ENCODE data around the gene DNMT3A.

DNMT3A gene

GRCh38 chr2:25342372-25343186 lies 854 bp upstream of the DNMT3A start:
- peak; percentile 38 for DNase-seq

DNA sequence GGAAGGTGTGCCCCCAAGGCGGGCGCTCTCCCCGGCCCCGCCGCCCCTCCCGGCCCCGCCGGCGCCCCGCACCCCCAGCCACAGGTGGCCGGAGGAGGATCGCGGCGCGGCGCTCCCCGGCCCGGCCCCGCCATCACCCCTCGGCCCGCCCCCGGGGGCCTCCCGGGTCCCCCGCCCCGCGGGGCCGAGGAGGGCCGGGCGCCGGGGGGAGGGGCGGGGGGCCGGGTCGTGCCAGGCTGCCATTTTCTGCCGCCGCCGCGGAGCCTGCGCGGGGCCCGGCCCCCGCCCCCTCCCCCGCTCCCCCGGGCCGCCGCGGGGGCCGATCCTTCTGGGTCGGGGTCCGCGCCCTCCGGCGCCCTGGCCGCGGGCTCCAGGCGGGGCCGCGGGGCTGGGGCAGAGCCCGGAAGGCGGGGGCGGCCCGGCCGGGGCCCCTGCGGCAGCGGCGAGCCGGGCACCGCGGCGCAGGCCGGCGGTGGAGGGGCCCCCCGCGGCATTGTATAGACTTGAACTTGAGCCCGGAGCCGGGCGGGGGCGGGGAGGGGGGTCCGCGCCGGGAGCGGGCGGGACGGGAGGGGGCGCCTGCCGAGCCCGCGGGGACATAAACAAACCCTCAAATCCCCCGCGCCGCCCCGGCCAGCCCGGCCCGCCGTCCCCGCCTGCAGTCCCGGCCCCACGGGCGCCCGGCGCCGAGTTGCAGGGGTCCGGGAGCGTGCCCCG lies 556 bp downstream of the DNMT3A start:
- DNase-seq, result no peak

- no peak for DNase-seq
These were observed 1.4 kb downstream of the DNMT3A start for GRCh38 chr2:25340181-25340921.

DNA sequence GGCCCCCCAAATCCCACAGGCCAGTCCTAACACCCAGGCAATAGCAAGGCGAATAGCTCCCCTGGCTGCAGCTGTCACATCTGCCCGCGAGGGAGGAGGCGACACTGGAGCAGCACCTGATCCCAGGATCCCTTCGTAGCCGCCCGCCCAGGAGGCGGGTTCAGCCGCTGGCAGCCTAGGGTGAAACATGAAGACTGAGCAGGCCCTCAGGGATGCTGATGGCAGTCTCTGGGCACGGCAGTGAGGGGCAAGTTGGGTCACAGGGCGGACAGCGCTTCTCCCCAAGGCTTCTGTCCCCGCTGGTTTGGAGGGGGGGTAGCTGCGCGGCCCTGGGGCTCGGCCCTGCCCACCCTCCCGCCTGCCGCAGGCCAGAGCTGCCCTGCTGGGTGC lies 1.9 kb downstream of the DNMT3A start:
- DNase-seq, result no peak

- no peak for DNase-seq
These were observed 2.5 kb downstream of the DNMT3A start for GRCh38 chr2:25339211-25339674.

DNA sequence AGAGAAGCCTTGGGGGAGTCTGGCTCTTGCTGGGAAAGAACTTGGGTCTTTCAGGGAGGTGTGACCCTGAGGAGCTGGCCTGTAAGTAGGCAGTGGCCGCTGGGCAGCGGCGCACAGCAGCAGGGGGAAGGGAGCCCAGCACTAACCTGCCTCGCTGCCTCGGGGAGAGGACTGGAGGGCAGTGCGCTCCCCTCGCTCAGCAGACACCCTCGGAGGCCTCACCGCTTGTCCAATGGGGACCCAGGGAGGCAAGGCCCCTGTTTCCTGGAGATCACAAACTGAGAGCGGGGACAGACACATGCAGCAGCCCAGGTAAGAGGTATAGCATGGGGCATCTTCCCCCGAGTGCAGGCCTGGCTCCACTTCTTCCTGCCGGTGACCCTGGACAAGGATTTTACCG lies 3.3 kb downstream of the DNMT3A start:
- no peak for DNase-seq

GRCh38 chr2:25337891-25338290 lies 3.8 kb downstream of the DNMT3A start:
- DNase-seq, result no peak

- no peak for DNase-seq
These were observed 4.4 kb downstream of the DNMT3A start for GRCh38 chr2:25337276-25337675.

GRCh38 chr2:25336383-25336841 lies 5.3 kb downstream of the DNMT3A start:
- DNase-seq, result no peak

DNA sequence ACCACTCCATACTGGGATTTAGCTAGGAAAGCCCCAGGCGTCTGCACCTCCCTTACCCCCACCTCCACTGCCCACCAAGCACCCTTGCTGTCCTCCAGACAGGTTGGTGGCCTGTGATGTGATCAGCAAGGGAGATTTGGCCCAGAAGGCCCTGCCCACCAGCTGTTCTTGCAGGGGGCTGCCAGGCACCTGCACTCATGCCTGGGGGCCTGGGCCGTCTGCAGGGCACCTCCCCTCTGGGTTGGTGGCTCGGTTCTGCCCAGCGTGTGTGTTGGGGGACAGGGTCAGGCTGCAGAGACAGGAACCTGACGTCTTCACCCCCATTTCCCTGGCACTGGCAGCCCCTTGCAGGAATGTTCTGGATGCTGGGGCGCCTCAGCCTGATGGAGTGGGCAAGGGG lies 5.8 kb downstream of the DNMT3A start:
- DNase-seq, result no peak

- DNase-seq, result no peak
These were observed 6.5 kb downstream of the DNMT3A start for GRCh38 chr2:25335204-25335603.

DNA sequence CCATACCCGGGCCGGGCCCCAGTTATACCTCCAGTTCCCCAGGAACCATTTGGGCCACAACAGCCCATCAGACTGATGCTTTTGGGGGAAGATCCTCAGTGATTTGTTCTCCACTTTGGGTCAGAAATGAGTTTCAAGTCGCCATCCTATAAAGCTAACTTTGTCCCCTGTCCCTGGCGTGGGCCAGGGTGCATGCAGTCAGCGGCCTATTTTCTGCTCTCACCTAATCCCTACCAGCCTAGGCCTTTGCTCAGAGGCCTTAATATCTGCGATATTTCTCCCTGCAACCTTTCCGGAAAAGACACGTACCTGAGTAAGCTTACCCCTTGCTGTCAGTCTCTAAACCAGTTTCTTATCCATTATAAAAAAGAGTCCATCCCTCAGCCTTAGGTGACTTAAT lies 7.2 kb downstream of the DNMT3A start:
- no peak for DNase-seq

DNA sequence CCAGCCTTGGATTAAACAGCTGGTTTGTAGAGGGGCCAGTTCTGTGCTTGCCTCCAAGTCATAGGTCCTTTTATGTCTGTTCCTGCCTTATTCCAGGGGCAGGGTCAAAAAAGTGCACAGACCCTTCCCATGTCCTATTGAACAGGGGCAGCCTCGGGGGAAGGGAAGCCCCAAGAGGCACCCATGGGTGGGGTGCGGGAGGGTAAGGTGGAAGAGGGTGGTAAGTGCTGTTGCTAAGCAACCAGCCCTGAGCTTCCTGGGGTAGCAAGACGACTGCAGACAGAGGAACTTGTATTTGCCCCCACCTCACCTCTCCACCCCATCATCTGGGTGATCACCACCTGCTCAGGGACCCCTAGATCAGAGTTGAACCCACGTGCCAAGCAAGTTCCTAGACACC lies 7.7 kb downstream of the DNMT3A start:
- DNase-seq, result no peak

GRCh38 chr2:25332571-25332970 lies 9.2 kb downstream of the DNMT3A start:
- no peak for DNase-seq

- DNase-seq, result no peak
These were observed 9.9 kb downstream of the DNMT3A start for GRCh38 chr2:25331686-25332365.

DNA sequence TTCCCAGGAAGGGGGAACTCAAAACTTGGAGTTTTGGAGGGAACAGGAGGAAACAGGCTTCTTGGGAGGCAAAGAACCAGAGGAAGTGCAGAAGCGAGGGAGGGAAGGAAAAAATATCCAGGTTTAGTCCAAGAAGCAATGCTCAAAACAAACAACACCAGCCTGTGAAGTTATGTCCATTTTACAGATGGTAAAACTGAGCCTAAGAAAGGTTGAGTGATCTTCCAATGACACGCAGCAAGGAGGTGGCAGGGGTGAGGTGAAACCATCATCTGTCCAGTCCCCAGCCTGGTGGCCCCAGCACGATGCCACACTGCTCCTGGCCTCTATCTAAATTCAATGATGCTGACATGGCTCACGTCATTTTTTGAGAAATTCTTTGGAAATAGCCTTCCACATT lies 10.8 kb downstream of the DNMT3A start:
- no peak for DNase-seq

GRCh38 chr2:25330273-25330672 lies 11.5 kb downstream of the DNMT3A start:
- DNase-seq, result no peak

- no peak for DNase-seq
These were observed 13.3 kb downstream of the DNMT3A start for GRCh38 chr2:25328152-25329085.

DNA sequence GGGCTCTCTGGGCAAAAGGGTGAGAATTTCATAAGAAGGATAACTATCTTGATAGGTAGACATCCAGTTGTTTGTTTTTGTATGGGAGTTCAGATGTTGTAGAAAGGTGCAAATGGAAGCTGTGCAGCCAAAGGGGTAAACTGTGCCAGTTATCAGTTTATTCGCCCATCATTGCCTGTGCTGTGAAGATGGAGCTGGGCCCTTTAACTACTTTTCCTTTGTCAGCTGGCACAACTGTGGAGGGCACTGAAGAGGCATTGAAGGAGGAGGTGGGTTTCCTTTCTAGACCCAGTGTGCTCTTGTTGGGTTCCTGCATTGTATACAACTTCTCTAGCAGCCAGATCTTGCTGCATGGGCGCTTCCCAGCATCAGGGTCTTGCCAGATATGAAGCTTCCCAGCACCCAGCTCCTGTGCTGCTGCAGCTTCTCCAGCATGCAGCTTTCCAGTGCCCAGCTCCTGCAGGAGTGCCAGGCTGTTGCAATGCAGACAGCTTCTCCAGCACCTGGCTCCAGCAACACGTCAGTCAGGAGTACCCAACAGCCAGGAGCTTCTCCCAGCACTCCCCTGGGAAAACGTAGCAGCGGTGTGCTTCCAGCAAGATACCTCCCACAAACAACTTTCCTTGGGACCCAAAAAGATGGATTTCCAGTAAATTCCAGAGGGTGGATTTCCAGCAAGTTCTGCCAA lies 15.3 kb downstream of the DNMT3A start:
- no peak for DNase-seq

DNA sequence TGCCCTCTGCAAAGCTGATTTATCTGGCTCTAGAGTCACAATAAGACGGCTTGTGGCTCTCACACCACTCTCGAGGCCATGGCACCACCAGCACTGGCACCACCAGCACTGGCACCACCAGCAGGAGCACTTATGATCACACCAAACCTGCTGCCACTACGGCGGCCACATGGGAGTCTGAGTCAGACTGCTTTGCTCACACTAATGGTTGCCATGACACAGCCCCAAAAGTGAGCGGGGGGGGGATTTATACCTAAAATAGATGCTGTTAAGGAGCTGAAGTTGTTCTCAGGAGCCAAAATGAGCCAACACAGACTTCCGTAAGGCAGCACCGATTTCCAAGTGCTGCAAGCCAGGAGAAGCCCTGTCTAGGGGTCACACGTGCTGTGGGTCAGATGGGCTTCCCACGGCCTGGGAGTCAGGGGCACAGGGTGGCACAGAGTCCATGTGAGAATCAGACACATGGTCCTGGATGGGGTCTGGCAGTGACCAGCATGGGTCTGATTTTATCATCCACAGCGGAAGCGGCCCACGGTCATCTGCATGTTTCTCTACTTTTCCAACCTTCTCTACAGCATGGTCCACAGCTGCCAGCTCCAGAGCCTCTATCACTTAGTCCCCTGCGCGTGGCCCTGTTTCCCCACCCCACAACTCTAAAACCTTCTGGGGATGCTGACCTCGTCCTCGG lies 16.7 kb downstream of the DNMT3A start:
- DNase-seq, result no peak

DNA sequence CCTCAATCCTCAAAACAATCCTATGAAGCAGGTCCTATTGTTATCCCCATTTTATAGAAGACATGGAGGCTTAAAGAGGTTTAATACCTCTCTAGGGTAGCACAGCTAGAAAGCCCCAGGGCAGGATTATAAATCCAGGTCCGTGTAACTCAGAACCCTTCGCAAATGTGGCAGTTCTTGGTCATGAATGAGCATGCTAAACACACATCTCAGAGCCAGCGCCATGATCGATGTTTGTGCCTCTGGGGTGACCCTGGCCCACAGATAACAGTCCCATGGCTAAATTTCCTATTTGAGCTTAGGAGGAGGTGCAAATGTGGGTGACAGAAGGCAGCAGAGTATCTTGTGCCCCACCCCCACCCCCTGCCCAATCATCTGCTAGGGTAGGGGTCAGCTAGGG lies 17.5 kb downstream of the DNMT3A start:
- no peak for DNase-seq
